IMR-90 (cell line): Measurements from ENCODE around the gene SOBP. TPM values are rescaled to one million over a fixed set of nuclear protein-coding genes. Genes with fewer than 3 reads are reported as not detected.

Experiments used
- ATAC-seq: fragments of 200-7000 bp; cut with Tn5 transposase; 2 replicates; pipeline ENCODE4 v1.9.1; 2020; ENCODE audit warnings: low read depth, mild to moderate bottlenecking, moderate library complexity
- BruUV-seq: library from RNA; stranded (reverse); fragments of 400-500 nt; replicated peaks from 2 replicates; lab custom pipeline; 2021; lab: Mats Ljungman, UMichigan
- CTCF ChIA-PET: fragments of 300-600 bp; formaldehyde crosslinking; extraction: SDS; loops from one replicate; lab custom pipeline; 2021; ENCODE audit warnings: antibody characterized with exemption; lab: Yijun Ruan, JAX
- POLR2A ChIA-PET: fragments of 300-600 bp; sonication (Branson Sonifier 250); formaldehyde crosslinking; loops from one replicate; lab custom pipeline; 2022; ENCODE audit warnings: antibody characterized with exemption; ENCODE audit not compliant: unreplicated experiment; lab: Charles Lee
- DNase-seq: peaks from one replicate; pipeline ENCODE4 v3.0.0; 2013
- H2AFZ ChIP-seq: replicated peaks from 2 replicates; pipeline ENCODE3; 2013; ENCODE audit warnings: low read length, mild to moderate bottlenecking; ENCODE audit not compliant: poor library complexity
- H2AK5ac ChIP-seq: 2 replicates; pipeline ENCODE4 v1.6.1; 2013; ENCODE audit warnings: low read depth, low read length, inconsistent platforms
- H2AK9ac ChIP-seq: replicated peaks from 2 replicates; pipeline ENCODE3; 2013; ENCODE audit warnings: mild to moderate bottlenecking, low read depth, low read length, moderate library complexity; ENCODE audit not compliant: poor library complexity
- H2BK120ac ChIP-seq: 2 replicates; pipeline ENCODE4 v1.6.1; 2013; ENCODE audit warnings: low read depth, low read length, inconsistent platforms
- H2BK15ac ChIP-seq: 3 replicates; pipeline ENCODE4 v1.6.1; 2013; ENCODE audit warnings: low read depth, low read length, inconsistent platforms
- H2BK20ac ChIP-seq: 2 replicates; pipeline ENCODE4 v1.6.1; 2013; ENCODE audit warnings: low read depth, mild to moderate bottlenecking, inconsistent platforms, low read length, moderate library complexity
- H2BK5ac ChIP-seq: 2 replicates; pipeline ENCODE4 v1.6.1; 2013; ENCODE audit warnings: mild to moderate bottlenecking, low read depth, low read length, inconsistent platforms; ENCODE audit not compliant: poor library complexity, severe bottlenecking
- H3K14ac ChIP-seq: replicated peaks from 2 replicates; pipeline ENCODE4 v1.6.1; 2013; ENCODE audit warnings: low read depth, low read length, inconsistent platforms
- H3K18ac ChIP-seq: 2 replicates; pipeline ENCODE4 v1.6.1; 2013; ENCODE audit warnings: low read depth, low read length, control low read depth
- H3K23ac ChIP-seq: 2 replicates; pipeline ENCODE4 v1.6.1; 2013; ENCODE audit warnings: low read depth, low read length, inconsistent platforms
- H3K27ac ChIP-seq: 2 replicates; pipeline ENCODE4 v1.5.1; 2013; ENCODE audit warnings: mild to moderate bottlenecking, control low read depth, low read length; ENCODE audit not compliant: insufficient read depth
- H3K27me3 ChIP-seq: 2 replicates; pipeline ENCODE4 v1.6.1; 2013; ENCODE audit warnings: low read length; ENCODE audit not compliant: control insufficient read depth, insufficient read depth
- H3K36me3 ChIP-seq: 2 replicates; pipeline ENCODE4 v1.6.1; 2013; ENCODE audit warnings: low read length, mixed read lengths; ENCODE audit not compliant: control insufficient read depth, insufficient read depth
- H3K4ac ChIP-seq: 2 replicates; pipeline ENCODE4 v1.6.1; 2013; ENCODE audit warnings: low read depth, low read length, inconsistent platforms
- H3K4me1 ChIP-seq: 2 replicates; pipeline ENCODE4 v1.6.1; 2013; ENCODE audit warnings: low read length, mixed read lengths; ENCODE audit not compliant: control insufficient read depth, insufficient read depth
- H3K4me2 ChIP-seq: 2 replicates; pipeline ENCODE4 v1.6.1; 2013; ENCODE audit warnings: low read depth, mild to moderate bottlenecking, control low read depth, low read length, moderate library complexity
- H3K4me3 ChIP-seq: 2 replicates; pipeline ENCODE4 v1.5.1; 2013; ENCODE audit warnings: low read depth, mild to moderate bottlenecking, control low read depth, low read length, moderate library complexity; ENCODE audit not compliant: insufficient read depth
- H3K56ac ChIP-seq: 2 replicates; pipeline ENCODE4 v1.6.1; 2013; ENCODE audit warnings: low read length, inconsistent platforms; ENCODE audit not compliant: insufficient read depth; ENCODE audit errors: extremely low read depth
- H3K79me1 ChIP-seq, 2 experiments: 2 replicates each; pipeline ENCODE4 v1.6.1; 2013; ENCODE audit warnings: low read length in 2 of 2, inconsistent platforms in 1 of 2, low read depth in 1 of 2
- H3K9ac ChIP-seq: 2 replicates; pipeline ENCODE4 v1.6.1; 2013; ENCODE audit warnings: low read depth, low read length, control low read depth
- H3K9me1 ChIP-seq: 2 replicates; pipeline ENCODE4 v1.6.1; 2013; ENCODE audit warnings: low read length, inconsistent platforms; ENCODE audit not compliant: insufficient read depth
- H3K9me3 ChIP-seq: 2 replicates; pipeline ENCODE4 v1.6.1; 2013; ENCODE audit warnings: low read length; ENCODE audit not compliant: control insufficient read depth, insufficient read depth
- H4K20me1 ChIP-seq: 2 replicates; pipeline ENCODE4 v1.6.1; 2013; ENCODE audit warnings: low read length, inconsistent platforms; ENCODE audit not compliant: insufficient read depth
- H4K5ac ChIP-seq: 2 replicates; pipeline ENCODE4 v1.6.1; 2013; ENCODE audit warnings: mild to moderate bottlenecking, low read depth, low read length, control low read depth
- H4K8ac ChIP-seq, 2 experiments: 2 replicates each; pipeline ENCODE4 v1.6.1; 2013; ENCODE audit warnings: low read depth in 2 of 2, low read length in 2 of 2, control low read depth in 1 of 2, inconsistent platforms in 1 of 2
- H4K91ac ChIP-seq: 2 replicates; pipeline ENCODE4 v1.6.1; 2013; ENCODE audit warnings: low read depth, low read length, inconsistent platforms; ENCODE audit not compliant: insufficient read depth
- CEBPB ChIP-seq: IDR thresholded peaks from 2 replicates; pipeline ENCODE4 v1.6.1; 2012; ENCODE audit warnings: low read depth, low read length, improper control_type of control experiment
- CHD1 ChIP-seq: IDR thresholded peaks from 2 replicates; pipeline ENCODE4 v1.6.1; 2012; ENCODE audit warnings: low read depth, low read length, improper control_type of control experiment
- FOS ChIP-seq: fragments of 150-350 bp; IDR thresholded peaks from 2 replicates; pipeline ENCODE4 v1.6.1; 2016; ENCODE audit warnings: low read depth, low read length
- NFE2L2 ChIP-seq: fragments of 150-350 bp; IDR thresholded peaks from 2 replicates; pipeline ENCODE4 v1.6.1; 2016; ENCODE audit warnings: low read depth, mild to moderate bottlenecking, low read length
- RCOR1 ChIP-seq: IDR thresholded peaks from 2 replicates; pipeline ENCODE4 v1.6.1; 2012; ENCODE audit warnings: mild to moderate bottlenecking, low read length, improper control_type of control experiment; ENCODE audit not compliant: insufficient replicate concordance
- RFX5 ChIP-seq: IDR thresholded peaks from 2 replicates; pipeline ENCODE4 v1.8.0; 2012; ENCODE audit warnings: low read depth, mild to moderate bottlenecking, low read length, moderate library complexity
- WGBS, 2 experiments: methylation state at CpG; one replicate each; pipeline versions ENCODE4 v1.1.5 to v1.1.7; 2013; ENCODE audit warnings: missing lambda C conversion rate in 2 of 2; ENCODE audit not compliant: insufficient read length in 1 of 2; ENCODE audit errors: extremely low coverage in 2 of 2; 5-methylcytosine and 5-hydroxymethylcytosine counted together
- dilution Hi-C: fragments of 300-500 bp; cut with HindIII; formaldehyde crosslinking; loops from one replicate; pipeline ENCODE4 v1.14.3; 2018; ENCODE audit warnings: low sequenced_read_pairs; ENCODE audit not compliant: unreplicated experiment
- in situ Hi-C: fragments of 300-500 bp; cut with MboI; formaldehyde crosslinking; loops from 3 replicates; pipeline ENCODE4 v1.14.3; 2019; ENCODE audit warnings: low sequenced_read_pairs, inconsistent platforms, mixed read lengths
- intact Hi-C: fragments of 100-400 bp; cut with micrococcal nuclease; formaldehyde crosslinking; loops from 2 replicates; pipeline ENCODE4 v1.10.0; 2022
- polyA plus RNA-seq, 3 experiments: library from polyadenylated mRNA; depleted of rRNA; stranded (reverse); fragments of >200 nt; gene quantifications; 2 replicates each; pipeline ENCODE4 v1.2.3, GENCODE V29; 2012; ENCODE audit warnings: low replicate concordance in 1 of 3
- total RNA-seq: library from RNA; depleted of rRNA; stranded (reverse); fragments of >200 nt; gene quantifications from 2 replicates; pipeline ENCODE4 v1.2.3, GENCODE V29; 2012

SOBP gene
- total and polyA plus RNA-seq, 2 of the 4 experiments (the other 2 are of a cell fraction), result 0.60 to 0.72 TPM

DNA sequence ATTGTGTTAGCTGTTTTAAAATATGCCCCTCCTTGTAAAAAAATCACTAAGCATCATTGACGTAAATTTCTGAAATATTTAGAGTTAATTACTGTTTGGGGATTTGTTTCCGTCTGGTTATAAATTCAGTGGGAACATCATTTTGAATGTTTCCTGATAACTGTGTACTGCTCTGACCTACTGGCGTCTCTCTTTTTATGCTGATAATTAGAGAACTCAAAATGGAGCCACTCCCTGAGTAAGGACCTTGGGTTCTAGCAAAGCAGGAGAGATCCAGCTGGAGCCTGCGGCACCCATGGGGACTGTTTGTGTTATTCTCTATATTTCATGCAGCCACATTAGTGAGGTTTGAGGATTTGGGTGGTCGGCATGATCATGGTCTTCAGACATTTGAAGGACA, 124.9 kb downstream of the SOBP start:
- intact Hi-C loops (no loop called here), in situ Hi-C loops (no loop called here), dilution Hi-C loops (no loop called here)
- Histone ChIP-seq H2BK5ac (no peak overlapping the region), H3K9me3 (no peaks in the 10 kb centered on the region), H3K23ac (no peak overlapping the region), H3K4ac (no peak overlapping the region), H3K18ac (no peak overlapping the region), H2BK120ac (no peak overlapping the region), H4K20me1 (no peaks in the 10 kb centered on the region), H2AK5ac (no peak overlapping the region), H3K79me1 (no peaks in the 10 kb centered on the region), H4K8ac (no peak overlapping the region), H3K9me1 (no peaks in the 10 kb centered on the region), H3K56ac (no peak overlapping the region), H3K27ac (no peak overlapping the region), H3K27me3 (no peaks in the 10 kb centered on the region), H2BK15ac (no peak overlapping the region), H4K91ac (no peak overlapping the region), H3K4me1 (no peaks in the 10 kb centered on the region), H3K14ac (no peak overlapping the region), H4K5ac (no peak overlapping the region), H2BK20ac (no peak overlapping the region), H3K9ac (no peak overlapping the region), H2AK9ac (no peak overlapping the region), H3K4me2 (no peak overlapping the region), H2AFZ (no peak overlapping the region), H3K4me3 (no peak overlapping the region), H3K36me3 (0 out of 2 replicates have a peak, but pooled peaks cover 1% of the 10 kb centered on the region)
- ChIA-PET POLR2A (no interaction called here), CTCF (no interaction called here)
- no peak for DNase-seq
- WGBS, 2 experiments, result no CpG with 5 or more reads among the region's 5 CpGs
- ATAC-seq, result no peak
- no TSS peak for BruUV-seq
- TF ChIP-seq RFX5 (no peak), RCOR1 (no peak), FOS (no peak), NFE2L2 (no peak), CHD1 (no peak), CEBPB (no peak)
